NCI-H2029 (cell line): ENCODE results near the gene MTSS2.

ENCODE experiments used
- DNase-seq: peaks from one replicate; lab custom pipeline; 2025; lab: John Stamatoyannopoulos, UW

MTSS2 gene

GRCh38 chr16:70685938-70686375, at the start of gene MTSS2:
Gene MTSS2 (minus strand): TSS chr16:70686053. CDS start chr16:70685791, 262 bp downstream.
- peak; percentile 55 for DNase-seq

- no peak for DNase-seq
Measured at GRCh38 chr16:70735141-70735979, 49.5 kb upstream of the MTSS2 start.

GRCh38 chr16:70734522-70735095, 48.8 kb upstream of the MTSS2 start:
- DNase-seq = no peak

GRCh38 chr16:70730944-70731343, 45.1 kb upstream of the MTSS2 start:
- no peak for DNase-seq

GRCh38 chr16:70730031-70730430, 44.2 kb upstream of the MTSS2 start:
- no peak for DNase-seq

GRCh38 chr16:70729292-70729691, 43.4 kb upstream of the MTSS2 start:
- no peak for DNase-seq

- DNase-seq = no peak
Measured at GRCh38 chr16:70728150-70728549, 42.3 kb upstream of the MTSS2 start.

- DNase-seq = no peak
Measured at GRCh38 chr16:70726892-70727361, 41.1 kb upstream of the MTSS2 start.

GRCh38 chr16:70725912-70726828, 40.3 kb upstream of the MTSS2 start:
- DNase-seq = no peak

- no peak for DNase-seq
Measured at GRCh38 chr16:70725024-70725911, 39.4 kb upstream of the MTSS2 start.

GRCh38 chr16:70724146-70725023, 38.5 kb upstream of the MTSS2 start:
- DNase-seq = no peak

- DNase-seq = no peak
Measured at GRCh38 chr16:70723740-70724145, 37.9 kb upstream of the MTSS2 start.

GRCh38 chr16:70721202-70721963, 35.5 kb upstream of the MTSS2 start:
- DNase-seq = no peak

GRCh38 chr16:70720425-70721201, 34.8 kb upstream of the MTSS2 start:
- no peak for DNase-seq

GRCh38 chr16:70717065-70717464, 31.2 kb upstream of the MTSS2 start:
- DNase-seq = no peak

- no peak for DNase-seq
Measured at GRCh38 chr16:70715860-70716357, 30.1 kb upstream of the MTSS2 start.

GRCh38 chr16:70715055-70715858, 29.4 kb upstream of the MTSS2 start:
- DNase-seq = peak; percentile 60
